ENCODE measurements around the gene SPTLC1.
"Not testable (repeated sequence)": the region's sequence is repeated elsewhere in the genome, so short reads cannot be mapped to it uniquely, and the experiment has no call there.

Gene SPTLC1

GRCh38 chr9:92033307-92033706 is 81.9 kb downstream of the SPTLC1 start:
- DNase-seq (ENCODE audit: low read depth in 3 of 3) = no peak

GRCh38 chr9:92032891-92033290 is 82.3 kb downstream of the SPTLC1 start:
- DNase-seq (ENCODE audit: low read depth in 3 of 3) = no peak

- no peak for DNase-seq (ENCODE audit: low read depth in 3 of 3)
Measured at GRCh38 chr9:92030367-92030766, 84.8 kb downstream of the SPTLC1 start.

GRCh38 chr9:92029553-92029952 is 85.7 kb downstream of the SPTLC1 start:
- DNase-seq (ENCODE audit: low read depth in 3 of 3) = no peak

- DNase-seq (ENCODE audit: low read depth in 3 of 3) = no peak
Measured at GRCh38 chr9:92026206-92027002, 88.8 kb downstream of the SPTLC1 start.

GRCh38 chr9:92021785-92022541 is 93.2 kb downstream of the SPTLC1 start:
- DNase-seq (ENCODE audit: low read depth in 3 of 3) = not testable (repeated sequence)

- no peak for DNase-seq (ENCODE audit: low read depth in 3 of 3)
Measured at GRCh38 chr9:92019658-92020057, 95.6 kb downstream of the SPTLC1 start.

- DNase-seq (ENCODE audit: low read depth in 3 of 3) = no peak
Measured at GRCh38 chr9:92010705-92011536, 104.3 kb downstream of the SPTLC1 start.

GRCh38 chr9:92010253-92010652 is 105.0 kb downstream of the SPTLC1 start:
- not testable (repeated sequence) for DNase-seq (ENCODE audit: low read depth in 3 of 3)

GRCh38 chr9:92008041-92008440 is 107.2 kb downstream of the SPTLC1 start:
- no peak for DNase-seq (ENCODE audit: low read depth in 3 of 3)

- DNase-seq (ENCODE audit: low read depth in 3 of 3) = no peak
Measured at GRCh38 chr9:92004045-92004392, 111.2 kb downstream of the SPTLC1 start.

- DNase-seq (ENCODE audit: low read depth in 3 of 3) = no peak
Measured at GRCh38 chr9:92003308-92004044, 111.7 kb downstream of the SPTLC1 start.

- DNase-seq (ENCODE audit: low read depth in 3 of 3) = not testable (repeated sequence)
Measured at GRCh38 chr9:92001948-92002347, 113.3 kb downstream of the SPTLC1 start.

GRCh38 chr9:92001244-92001643 is 114.0 kb downstream of the SPTLC1 start:
- no peak for DNase-seq (ENCODE audit: low read depth in 3 of 3)

GRCh38 chr9:91995000-91995655 is 120.1 kb downstream of the SPTLC1 start:
- no peak for DNase-seq (ENCODE audit: low read depth in 3 of 3)

- DNase-seq (ENCODE audit: low read depth in 3 of 3) = no peak
Measured at GRCh38 chr9:91994422-91994821, 120.8 kb downstream of the SPTLC1 start.

GRCh38 chr9:91992461-91993041 is 122.7 kb downstream of the SPTLC1 start:
- DNase-seq (ENCODE audit: low read depth in 3 of 3) = no peak

- no peak for DNase-seq (ENCODE audit: low read depth in 3 of 3)
Measured at GRCh38 chr9:91991721-91992341, 123.4 kb downstream of the SPTLC1 start.

- no peak for DNase-seq (ENCODE audit: low read depth in 3 of 3)
Measured at GRCh38 chr9:91986248-91986647, 129.0 kb downstream of the SPTLC1 start.

GRCh38 chr9:91985692-91986091 is 129.5 kb downstream of the SPTLC1 start:
- no peak for DNase-seq (ENCODE audit: low read depth in 3 of 3)

Data from stimulated activated CD4-positive, alpha-beta T cell treated with anti-CD3 and anti-CD28 coated beads, TNF-alpha, amount 100 ng/mL, for 48 hours (primary cell).